GM10266 (cell line): ENCODE results near the gene SLC9A2.

ENCODE experiments used
- DNase-seq: peaks from one replicate; pipeline ENCODE4 v3.0.0; 2012; ENCODE audit errors: extremely low spot score
- CTCF ChIP-seq: IDR thresholded peaks from 2 replicates; pipeline ENCODE4 v1.5.1; 2012; ENCODE audit warnings: mild to moderate bottlenecking, low read depth; ENCODE audit not compliant: control insufficient read depth, insufficient read depth; ENCODE audit errors: missing control alignments

Gene SLC9A2

GRCh38 chr2:102668171-102668570 lies 48.8 kb downstream of the SLC9A2 start:
- DNase-seq, result no peak
- no peak for TF ChIP-seq CTCF

GRCh38 chr2:102669401-102669800 lies 50.0 kb downstream of the SLC9A2 start:
- TF ChIP-seq CTCF, result no peak
- no peak for DNase-seq

- no peak for DNase-seq
- TF ChIP-seq CTCF, result no peak
Measured at GRCh38 chr2:102672107-102672776, 52.9 kb downstream of the SLC9A2 start.

- no peak for DNase-seq
- TF ChIP-seq CTCF, result no peak
Measured at GRCh38 chr2:102674370-102674769, 55.0 kb downstream of the SLC9A2 start.

- no peak for DNase-seq
- TF ChIP-seq CTCF, result no peak
Measured at GRCh38 chr2:102674836-102675235, 55.5 kb downstream of the SLC9A2 start.

- no peak for DNase-seq
- TF ChIP-seq CTCF, result no peak
Measured at GRCh38 chr2:102677244-102678215, 58.2 kb downstream of the SLC9A2 start.

GRCh38 chr2:102678442-102678841 lies 59.1 kb downstream of the SLC9A2 start:
- TF ChIP-seq CTCF, result no peak
- DNase-seq, result no peak
